ENCODE results near the gene DCBLD2.

The DCBLD2 gene

GRCh38 chr3:98791341-98792325, 109.9 kb downstream of the DCBLD2 start:
- DNase-seq (ENCODE audit: low read depth): no peak

- DNase-seq (ENCODE audit: low read depth): no peak
Observed at GRCh38 chr3:98788651-98789050, 112.8 kb downstream of the DCBLD2 start.

- DNase-seq (ENCODE audit: low read depth): no peak
Observed at GRCh38 chr3:98787181-98787580, 114.3 kb downstream of the DCBLD2 start.

- no peak for DNase-seq (ENCODE audit: low read depth)
Observed at GRCh38 chr3:98786364-98787006, 115.0 kb downstream of the DCBLD2 start.

GRCh38 chr3:98784666-98785600, 116.6 kb downstream of the DCBLD2 start:
- peak; percentile 54 for DNase-seq (ENCODE audit: low read depth)

- no peak for DNase-seq (ENCODE audit: low read depth)
Observed at GRCh38 chr3:98784042-98784441, 117.5 kb downstream of the DCBLD2 start.

GRCh38 chr3:98782824-98783500, 118.5 kb downstream of the DCBLD2 start:
- no peak for DNase-seq (ENCODE audit: low read depth)

- no peak for DNase-seq (ENCODE audit: low read depth)
Observed at GRCh38 chr3:98780343-98780742, 121.2 kb downstream of the DCBLD2 start.

- no peak for DNase-seq (ENCODE audit: low read depth)
Observed at GRCh38 chr3:98779541-98780335, 121.8 kb downstream of the DCBLD2 start.

GRCh38 chr3:98778852-98779413, 122.6 kb downstream of the DCBLD2 start:
- DNase-seq (ENCODE audit: low read depth): peak; percentile 26

GRCh38 chr3:98778383-98778782, 123.1 kb downstream of the DCBLD2 start:
- no peak for DNase-seq (ENCODE audit: low read depth)

- peak; percentile 24 for DNase-seq (ENCODE audit: low read depth)
Observed at GRCh38 chr3:98777801-98778220, 123.7 kb downstream of the DCBLD2 start.

- DNase-seq (ENCODE audit: low read depth): no peak
Observed at GRCh38 chr3:98777286-98777685, 124.2 kb downstream of the DCBLD2 start.

GRCh38 chr3:98776140-98776493, 125.4 kb downstream of the DCBLD2 start:
- no peak for DNase-seq (ENCODE audit: low read depth)

- DNase-seq (ENCODE audit: low read depth): no peak
Observed at GRCh38 chr3:98775459-98776139, 125.9 kb downstream of the DCBLD2 start.

GRCh38 chr3:98772022-98772421, 129.5 kb downstream of the DCBLD2 start:
- DNase-seq (ENCODE audit: low read depth): no peak

GRCh38 chr3:98770261-98771039, 131.0 kb downstream of the DCBLD2 start:
- no peak for DNase-seq (ENCODE audit: low read depth)

GRCh38 chr3:98769448-98769847, 132.0 kb downstream of the DCBLD2 start:
- no peak for DNase-seq (ENCODE audit: low read depth)

GRCh38 chr3:98768961-98769360, 132.5 kb downstream of the DCBLD2 start:
- no peak for DNase-seq (ENCODE audit: low read depth)
